Body of pancreas (tissue), 4 donors: ENCODE data around the gene KIAA0586. TPM values are rescaled to one million over a fixed set of nuclear protein-coding genes. Genes with fewer than 3 reads are reported as not detected.

Experiments used
- ATAC-seq: fragments of 150-250 bp; one replicate; pipeline ENCODE4 v1.9.1; 2016
- DNase-seq, 4 donors: peaks; one replicate each; pipeline ENCODE4 v3.0.0-alpha.2; 2019
- H3K27ac ChIP-seq, 4 donors: fragments of 200-600 bp; sonication (generic); 1 replicate in 3 of 4; 2 replicates in 1 of 4; pipeline versions ENCODE4 v1.5.1 to v1.6.1; 2016 to 2019; ENCODE audit warnings: mild to moderate bottlenecking in 1 of 4, mixed read lengths in 1 of 4, moderate library complexity in 1 of 4
- H3K27me3 ChIP-seq, 2 donors: fragments of 200-600 bp; sonication (generic); one replicate each; pipeline ENCODE4 v1.6.0; 2016; ENCODE audit warnings: mild to moderate bottlenecking in 1 of 2
- H3K36me3 ChIP-seq, 2 donors: fragments of 200-600 bp; sonication (generic); replicated peaks in 1 of 2; 2 replicates each; pipeline ENCODE4 v1.5.1; 2016; ENCODE audit warnings: low read depth in 2 of 2; ENCODE audit not compliant: insufficient read depth in 1 of 2
- H3K4me1 ChIP-seq: fragments of 200-600 bp; sonication (generic); one replicate; pipeline ENCODE4 v1.6.0; 2016
- H3K4me3 ChIP-seq, 2 donors: fragments of 200-600 bp; sonication (generic); 1 replicate in 1 of 2; 2 replicates in 1 of 2; pipeline ENCODE4 v1.5.1; 2016 to 2019
- H3K9me3 ChIP-seq, 3 donors: fragments of 200-600 bp; sonication (generic); 1 replicate in 2 of 3; 2 replicates in 1 of 3; pipeline ENCODE4 v1.5.1; 2016
- CTCF ChIP-seq, 7 experiments: fragments of 450-650 bp in 4 of 7; fragments of 200-600 bp in 3 of 7; sonication (generic) in 3 of 7; IDR thresholded peaks; one replicate each; pipeline ENCODE4 v1.5.1; 2016 to 2019; ENCODE audit warnings: antibody characterized with exemption in 7 of 7
- POLR2A ChIP-seq, 3 donors: fragments of 450-650 bp; IDR thresholded peaks; one replicate each; pipeline ENCODE4 v1.6.1; 2016; ENCODE audit warnings: antibody characterized with exemption in 3 of 3, mild to moderate bottlenecking in 2 of 3
- WGBS, 2 donors: methylation state at CpG; one replicate each; pipeline ENCODE4 v1.1.5; 2017; 5-methylcytosine and 5-hydroxymethylcytosine counted together
- intact Hi-C: fragments of 100-400 bp; cut with DNase I; formaldehyde crosslinking; loops from one replicate; pipeline ENCODE4 v1.15.1; 2023
- total RNA-seq, 2 donors: library from RNA; depleted of rRNA; stranded (reverse); fragments of >200 nt; gene quantifications; one replicate each; pipeline ENCODE4 v1.1.0, GENCODE V29; 2016

KIAA0586 gene
- total RNA-seq, 2 donors from 2014 or later: 9.2 to 20.0 TPM

GRCh38 chr14:58537004-58537403 is 109.5 kb downstream of the KIAA0586 start:
- H3K4me3 ChIP-seq: no peak overlapping the region
- DNase-seq: no peak
- intact Hi-C loops: no loop called here
- TF ChIP-seq CTCF (IDR thresholded peaks at IDR 0.05) (no peak), POLR2A (IDR thresholded peaks at IDR 0.05) (no peak)
- H3K36me3 ChIP-seq: no peaks in the 10 kb centered on the region
- H3K9me3 ChIP-seq: no peaks in the 10 kb centered on the region
- ATAC-seq: no peak
- H3K4me1 ChIP-seq: peaks cover 9% of the 10 kb centered on the region
- peak overlapping the region in 1 of 4 donors; percentile 0 for H3K27ac ChIP-seq
- no peaks in the 10 kb centered on the region for H3K27me3 ChIP-seq
- WGBS, 2 donors: 71 to 80% methylated on average over 3 of the region's 3 CpGs

GRCh38 chr14:58540749-58541632 is 113.5 kb downstream of the KIAA0586 start:
- Histone ChIP-seq H3K36me3 (no peaks in the 10 kb centered on the region), H3K4me1 (no peaks in the 10 kb centered on the region), H3K27ac (no peak overlapping the region), H3K27me3 (no peaks in the 10 kb centered on the region), H3K4me3 (no peak overlapping the region), H3K9me3 (no peaks in the 10 kb centered on the region)
- intact Hi-C loops: no loop called here
- TF ChIP-seq CTCF (IDR thresholded peaks at IDR 0.05): no peak
- TF ChIP-seq POLR2A (IDR thresholded peaks at IDR 0.05): no peak
- 78 to 94% methylated on average over 1 of the region's 1 CpG for WGBS, 2 donors
- DNase-seq (no peak), ATAC-seq (no peak)

- intact Hi-C loops: no loop called here
- ATAC-seq (no peak), DNase-seq (no peak)
- no peak for TF ChIP-seq POLR2A (IDR thresholded peaks at IDR 0.05)
- no peak for TF ChIP-seq CTCF (IDR thresholded peaks at IDR 0.05)
- Histone ChIP-seq H3K4me3 (no peak overlapping the region), H3K4me1 (no peaks in the 10 kb centered on the region), H3K36me3 (no peaks in the 10 kb centered on the region), H3K27me3 (no peaks in the 10 kb centered on the region), H3K27ac (no peak overlapping the region), H3K9me3 (no peaks in the 10 kb centered on the region)
- 80 to 82% methylated on average over 2 of the region's 2 CpGs for whole genome bisulfite sequencing, 2 donors
These were observed 114.1 kb downstream of the KIAA0586 start for GRCh38 chr14:58541633-58542022.

- Histone ChIP-seq H3K9me3 (no peaks in the 10 kb centered on the region), H3K4me3 (no peak overlapping the region), H3K27ac (no peak overlapping the region), H3K27me3 (no peaks in the 10 kb centered on the region), H3K4me1 (no peaks in the 10 kb centered on the region), H3K36me3 (no peaks in the 10 kb centered on the region)
- DNase-seq (no peak), ATAC-seq (no peak)
- intact Hi-C loops: no loop called here
- WGBS, 2 donors: 100% methylated on average over 1 of the region's 1 CpG
- no peak for TF ChIP-seq CTCF (IDR thresholded peaks at IDR 0.05)
- TF ChIP-seq POLR2A (IDR thresholded peaks at IDR 0.05): no peak
These were observed 115.7 kb downstream of the KIAA0586 start for GRCh38 chr14:58543253-58543652.

- no peak for ATAC-seq
- Histone ChIP-seq H3K36me3 (no peaks in the 10 kb centered on the region), H3K27ac (no peak overlapping the region), H3K4me3 (no peak overlapping the region), H3K4me1 (peaks cover 5% of the 10 kb centered on the region), H3K9me3 (no peaks in the 10 kb centered on the region), H3K27me3 (no peaks in the 10 kb centered on the region)
- TF ChIP-seq POLR2A (IDR thresholded peaks at IDR 0.05): no peak
- no peak for TF ChIP-seq CTCF (IDR thresholded peaks at IDR 0.05)
- intact Hi-C loops: no loop called here
- 84 to 87% methylated on average over 10 of the region's 10 CpGs for WGBS, 2 donors
- no peak for DNase-seq
These were observed 120.1 kb downstream of the KIAA0586 start for GRCh38 chr14:58547649-58548048.
